ENCODE data around the gene PRTG. TPM values are rescaled to one million over a fixed set of nuclear protein-coding genes. Genes with fewer than 3 reads are reported as not detected.
A peak's percentile ranks its signal among the peaks of the same experiment; 100 is the strongest.
"Not testable (repeated sequence)": the region's sequence is repeated elsewhere in the genome, so short reads cannot be mapped to it uniquely, and the experiment has no call there.

The PRTG gene
- total and polyA plus RNA-seq, 5 experiments from 2014 or later = not detected

- peaks cover 19 to 33% (median 29%) of the 10 kb centered on the region in 5 donors for H3K27me3 Mint-ChIP-seq
- POLR2A ChIA-PET = no interaction called here
- peaks cover 2 to 6% (median 5%) of the 10 kb centered on the region in 4 donors for H3K4me1 Mint-ChIP-seq
Measured at GRCh38 chr15:55740359-55740878, 2.5 kb downstream of the PRTG start.

GRCh38 chr15:55739641-55740040, 3.3 kb downstream of the PRTG start:
- DNase-seq (no peak), ATAC-seq (no peak)
- POLR2A ChIA-PET = interaction anchor here (0.7 kb wide), 2 partner anchors 23 to 505 kb away, joined by 4 read pairs; no protein-coding TSS in a partner anchor
- H3K27ac Mint-ChIP-seq = no peak overlapping the region
- H3K9me3 Mint-ChIP-seq = no peaks in the 10 kb centered on the region
- no peaks in the 10 kb centered on the region for H3K36me3 Mint-ChIP-seq
- H3K4me1 Mint-ChIP-seq = peaks cover 2 to 6% (median 5%) of the 10 kb centered on the region in 4 donors
- H3K27me3 Mint-ChIP-seq = peaks cover 13 to 31% (median 22%) of the 10 kb centered on the region in 5 donors
- H3K4me3 Mint-ChIP-seq = no peak overlapping the region

More at GRCh38 chr15:55740359-55740878, 2.5 kb downstream of the PRTG start:
- no peak for DNase-seq
- Mint-ChIP-seq H3K27ac (no peak overlapping the region), H3K9me3 (no peaks in the 10 kb centered on the region), H3K4me3 (no peak overlapping the region), H3K36me3 (no peaks in the 10 kb centered on the region)
- no peak for ATAC-seq

DNA sequence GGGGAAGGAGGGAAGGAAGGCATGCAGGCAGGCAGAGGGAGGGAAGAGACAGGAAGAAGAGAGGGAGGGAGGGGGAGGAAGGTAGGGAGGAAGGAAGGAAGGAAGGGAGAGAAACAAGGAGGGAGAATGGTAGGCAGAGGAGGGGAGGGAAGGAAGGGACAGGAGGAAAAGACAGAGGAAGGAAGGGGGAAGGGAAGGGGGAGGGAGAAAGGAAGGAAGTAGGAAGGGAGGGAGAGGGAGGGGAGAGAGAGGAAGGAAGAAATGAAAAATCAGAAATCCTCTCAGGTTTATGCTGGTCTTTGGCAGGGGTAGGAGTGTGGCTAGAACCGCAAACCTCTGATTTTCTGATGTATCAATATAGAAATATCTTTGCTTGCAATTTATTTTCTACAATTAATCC, 4.2 kb downstream of the PRTG start:
- no peaks in the 10 kb centered on the region for H3K9me3 Mint-ChIP-seq
- peaks cover 2 to 4% (median 3%) of the 10 kb centered on the region in 4 donors for H3K4me1 Mint-ChIP-seq
- POLR2A ChIA-PET = no interaction called here
- H3K36me3 Mint-ChIP-seq = no peaks in the 10 kb centered on the region
- H3K27ac Mint-ChIP-seq = no peak overlapping the region
- ATAC-seq (no peak), DNase-seq (no peak)
- peaks cover 12 to 23% (median 15%) of the 10 kb centered on the region in 5 donors for H3K27me3 Mint-ChIP-seq
- H3K4me3 Mint-ChIP-seq = no peak overlapping the region

- Mint-ChIP-seq H3K4me3 (no peak overlapping the region), H3K36me3 (no peaks in the 10 kb centered on the region), H3K27me3 (peaks cover 9 to 23% (median 13%) of the 10 kb centered on the region in 5 donors), H3K27ac (no peak overlapping the region), H3K9me3 (no peaks in the 10 kb centered on the region), H3K4me1 (no peaks in the 10 kb centered on the region)
- ATAC-seq = no peak
- no peak for DNase-seq
- POLR2A ChIA-PET = no interaction called here
Measured at GRCh38 chr15:55737373-55737772, 5.6 kb downstream of the PRTG start.

DNA sequence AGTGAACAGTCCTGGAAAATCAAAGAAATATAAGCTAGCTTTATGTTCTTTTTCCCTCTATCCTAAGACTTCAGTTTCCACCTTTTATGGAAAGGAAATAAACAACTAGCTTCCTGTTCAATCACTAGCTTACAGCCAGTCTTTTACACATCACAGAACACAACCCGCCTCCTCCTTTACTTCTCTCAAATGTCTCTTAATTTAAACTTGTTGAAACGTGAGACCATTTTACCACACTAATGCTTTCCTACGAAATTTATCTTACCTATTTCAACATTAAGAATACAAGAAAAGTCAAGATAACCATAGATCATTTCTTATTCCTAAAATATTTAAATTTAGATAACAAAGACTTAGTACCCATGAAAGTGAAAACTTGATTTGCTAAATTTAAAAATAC, 6.2 kb downstream of the PRTG start:
- H3K4me3 Mint-ChIP-seq = no peak overlapping the region
- H3K4me1 Mint-ChIP-seq = no peaks in the 10 kb centered on the region
- no peak overlapping the region for H3K27ac Mint-ChIP-seq
- H3K9me3 Mint-ChIP-seq = no peaks in the 10 kb centered on the region
- ATAC-seq (no peak), DNase-seq (no peak)
- H3K27me3 Mint-ChIP-seq = peaks cover 11 to 23% (median 14%) of the 10 kb centered on the region in 5 donors
- no peaks in the 10 kb centered on the region for H3K36me3 Mint-ChIP-seq
- POLR2A ChIA-PET = no interaction called here

GRCh38 chr15:55734641-55735040, 8.3 kb downstream of the PRTG start:
- POLR2A ChIA-PET = no interaction called here
- ATAC-seq = no peak
- no peak overlapping the region for H3K27ac Mint-ChIP-seq
- H3K9me3 Mint-ChIP-seq = no peaks in the 10 kb centered on the region
- H3K27me3 Mint-ChIP-seq = peaks cover 14 to 23% (median 17%) of the 10 kb centered on the region in 5 donors
- no peak overlapping the region for H3K4me3 Mint-ChIP-seq
- H3K4me1 Mint-ChIP-seq = no peaks in the 10 kb centered on the region
- no peak for DNase-seq
- no peaks in the 10 kb centered on the region for H3K36me3 Mint-ChIP-seq

DNA sequence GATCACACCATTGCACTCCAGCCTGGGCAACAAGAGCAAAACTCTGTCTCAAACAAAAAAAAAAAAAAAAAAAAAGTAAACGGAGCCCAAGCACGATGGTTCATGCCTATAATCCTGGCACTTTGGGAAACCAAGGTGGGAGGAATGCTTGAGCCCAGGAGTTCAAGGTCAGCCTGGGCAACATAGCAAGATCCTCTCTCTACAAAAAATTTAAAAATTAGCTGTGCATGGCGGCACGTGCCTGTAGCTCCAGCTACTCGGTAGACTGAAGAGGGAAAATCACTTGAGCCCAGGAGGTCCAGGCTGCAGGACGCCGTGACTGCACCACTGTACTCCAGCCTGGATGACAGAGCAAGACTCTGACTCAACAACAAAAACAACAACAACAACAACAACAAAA, 9.5 kb downstream of the PRTG start:
- H3K4me3 Mint-ChIP-seq, H3K9me3 Mint-ChIP-seq, H3K4me1 Mint-ChIP-seq, H3K36me3 Mint-ChIP-seq, POLR2A ChIA-PET, DNase-seq, ATAC-seq: not testable (repeated sequence)
- Mint-ChIP-seq H3K27me3 (peaks cover 7 to 24% (median 21%) of the 10 kb centered on the region in 5 donors), H3K27ac (peak overlapping the region in 1 of 10 donors; percentile 18)

DNA sequence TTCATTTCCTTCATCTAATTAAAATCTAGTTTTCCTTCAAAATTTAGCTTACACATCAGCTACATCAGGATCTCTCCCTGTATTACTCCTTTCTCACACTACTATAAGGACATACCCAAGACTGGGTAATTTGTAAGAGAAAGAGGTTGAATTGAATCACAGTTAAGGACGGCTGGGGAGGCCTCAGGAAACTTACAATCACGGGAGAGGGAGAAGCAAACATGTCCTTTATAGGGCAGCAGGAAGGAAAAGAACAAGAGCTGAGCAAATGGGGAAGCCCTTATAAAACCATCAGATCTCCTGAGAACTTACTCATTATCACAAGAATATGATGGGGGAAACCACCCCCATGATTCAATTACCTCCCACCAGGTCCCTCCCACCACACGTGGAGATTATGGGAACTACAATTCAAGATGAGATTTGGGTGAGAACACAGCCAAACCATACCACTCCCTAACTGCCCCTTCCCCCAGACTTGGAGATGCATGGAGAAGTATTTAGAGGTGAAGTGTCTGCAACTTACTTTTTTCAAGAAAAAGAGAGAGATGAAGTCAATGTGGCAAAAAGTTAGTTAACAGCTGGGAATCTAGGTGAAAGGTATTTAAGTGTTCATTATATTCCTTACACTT, 21.3 kb downstream of the PRTG start:
- H3K4me3 Mint-ChIP-seq = no peak overlapping the region
- peaks cover 11 to 44% (median 30%) of the 10 kb centered on the region in 5 donors for H3K27me3 Mint-ChIP-seq
- peaks cover 0 to 29% (median 0%) of the 10 kb centered on the region in 3 donors for H3K36me3 Mint-ChIP-seq
- DNase-seq (no peak), ATAC-seq (no peak)
- no peak overlapping the region for H3K27ac Mint-ChIP-seq
- H3K9me3 Mint-ChIP-seq = peaks cover 0 to 23% (median 5%) of the 10 kb centered on the region in 9 donors
- H3K4me1 Mint-ChIP-seq = no peaks in the 10 kb centered on the region
- POLR2A ChIA-PET = no interaction called here

GRCh38 chr15:55715355-55716076, 27.4 kb downstream of the PRTG start:
- no peak for ATAC-seq
- POLR2A ChIA-PET = no interaction called here

DNA sequence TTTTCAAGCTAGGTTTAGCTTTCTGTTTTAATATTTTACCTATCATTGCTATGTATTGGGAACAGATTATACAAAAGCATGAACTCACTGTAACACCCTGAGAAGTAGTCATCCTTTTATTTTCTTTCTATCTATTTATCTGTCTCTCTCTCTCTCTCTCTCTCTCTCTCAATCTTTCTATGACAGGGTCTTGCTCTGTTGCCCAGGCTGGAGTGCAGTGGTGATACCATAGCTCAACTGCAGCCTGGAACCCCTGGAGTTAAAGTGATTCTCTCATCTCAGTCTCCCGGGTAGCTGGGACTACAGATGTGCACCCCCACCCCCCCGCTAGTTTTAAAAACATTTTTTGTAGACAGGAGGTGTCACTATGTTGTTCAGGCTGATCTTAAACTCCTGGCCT, 28.9 kb downstream of the PRTG start:
- no peaks in the 10 kb centered on the region for H3K9me3 Mint-ChIP-seq
- peaks cover 4 to 11% (median 6%) of the 10 kb centered on the region in 5 donors for H3K27me3 Mint-ChIP-seq
- no peak for DNase-seq
- no peak for ATAC-seq
- no peak overlapping the region for H3K4me3 Mint-ChIP-seq
- H3K36me3 Mint-ChIP-seq = no peaks in the 10 kb centered on the region
- H3K27ac Mint-ChIP-seq = no peak overlapping the region
- POLR2A ChIA-PET = interaction anchor here (0.6 kb wide), 1 partner anchor 23 kb away, joined by 6 read pairs; no protein-coding TSS in a partner anchor
- H3K4me1 Mint-ChIP-seq = no peaks in the 10 kb centered on the region

More at GRCh38 chr15:55715355-55716076, 27.4 kb downstream of the PRTG start:
- no peaks in the 10 kb centered on the region for H3K36me3 Mint-ChIP-seq
- H3K27ac Mint-ChIP-seq = no peak overlapping the region
- H3K27me3 Mint-ChIP-seq = peaks cover 3 to 15% (median 7%) of the 10 kb centered on the region in 5 donors
- H3K9me3 Mint-ChIP-seq = no peaks in the 10 kb centered on the region
- no peak for DNase-seq
- no peak overlapping the region for H3K4me3 Mint-ChIP-seq
- H3K4me1 Mint-ChIP-seq = no peaks in the 10 kb centered on the region

- DNase-seq (no peak), ATAC-seq (no peak)
- Mint-ChIP-seq H3K36me3 (no peaks in the 10 kb centered on the region), H3K4me3 (no peak overlapping the region), H3K27ac (peak overlapping the region in 1 of 10 donors; percentile 14), H3K27me3 (peaks cover 3 to 11% (median 5%) of the 10 kb centered on the region in 5 donors), H3K4me1 (no peaks in the 10 kb centered on the region), H3K9me3 (peaks cover 0 to 4% (median 0%) of the 10 kb centered on the region in 9 donors)
- POLR2A ChIA-PET = no interaction called here
Measured at GRCh38 chr15:55712363-55712762, 30.6 kb downstream of the PRTG start.

GRCh38 chr15:55710286-55710685, 32.7 kb downstream of the PRTG start:
- Mint-ChIP-seq H3K27ac (no peak overlapping the region), H3K27me3 (peaks cover 2 to 22% (median 6%) of the 10 kb centered on the region in 5 donors), H3K36me3 (no peaks in the 10 kb centered on the region), H3K4me3 (no peak overlapping the region), H3K4me1 (no peaks in the 10 kb centered on the region), H3K9me3 (peaks cover 0 to 4% (median 0%) of the 10 kb centered on the region in 9 donors)
- DNase-seq (no peak), ATAC-seq (no peak)
- POLR2A ChIA-PET = interaction anchor here (0.7 kb wide), 1 partner anchor 1468 kb away, joined by 4 read pairs; no protein-coding TSS in a partner anchor

GRCh38 chr15:55709458-55709857, 33.5 kb downstream of the PRTG start:
- DNase-seq (no peak), ATAC-seq (no peak)
- Mint-ChIP-seq H3K36me3 (no peaks in the 10 kb centered on the region), H3K27me3 (peaks cover 2 to 22% (median 6%) of the 10 kb centered on the region in 5 donors), H3K4me1 (no peaks in the 10 kb centered on the region), H3K4me3 (no peak overlapping the region), H3K27ac (no peak overlapping the region), H3K9me3 (peaks cover 0 to 4% (median 0%) of the 10 kb centered on the region in 9 donors)
- POLR2A ChIA-PET = no interaction called here

All from naive thymus-derived CD8-positive, alpha-beta T cell (primary cell).